ENCODE results near the gene DLG5. TPM values are rescaled to one million over a fixed set of nuclear protein-coding genes. Genes with fewer than 3 reads are reported as not detected.

The DLG5 gene
- total RNA-seq, 1 donor from 2014 or later: 60.5 TPM

DNA sequence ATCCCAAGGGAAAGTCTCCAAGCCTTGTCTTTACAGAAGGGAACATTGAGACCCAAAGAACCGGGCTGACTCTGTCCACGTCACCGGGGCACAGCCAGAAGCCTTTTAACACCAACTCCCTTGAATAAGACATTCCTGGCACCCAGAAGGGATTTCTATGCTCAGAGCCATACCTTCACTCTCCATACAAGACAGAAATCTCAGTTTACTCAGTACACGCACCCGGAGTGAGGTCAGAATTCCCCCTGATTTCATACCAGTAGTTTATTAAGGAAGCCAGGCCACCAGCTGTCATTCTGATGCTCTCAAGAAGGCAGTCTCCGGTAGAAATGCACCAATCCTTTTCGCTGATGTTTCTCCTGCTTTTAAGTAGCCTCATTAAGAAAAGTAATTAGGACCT lies 154.7 kb downstream of the DLG5 start:
- TF ChIP-seq, protein P1, sequence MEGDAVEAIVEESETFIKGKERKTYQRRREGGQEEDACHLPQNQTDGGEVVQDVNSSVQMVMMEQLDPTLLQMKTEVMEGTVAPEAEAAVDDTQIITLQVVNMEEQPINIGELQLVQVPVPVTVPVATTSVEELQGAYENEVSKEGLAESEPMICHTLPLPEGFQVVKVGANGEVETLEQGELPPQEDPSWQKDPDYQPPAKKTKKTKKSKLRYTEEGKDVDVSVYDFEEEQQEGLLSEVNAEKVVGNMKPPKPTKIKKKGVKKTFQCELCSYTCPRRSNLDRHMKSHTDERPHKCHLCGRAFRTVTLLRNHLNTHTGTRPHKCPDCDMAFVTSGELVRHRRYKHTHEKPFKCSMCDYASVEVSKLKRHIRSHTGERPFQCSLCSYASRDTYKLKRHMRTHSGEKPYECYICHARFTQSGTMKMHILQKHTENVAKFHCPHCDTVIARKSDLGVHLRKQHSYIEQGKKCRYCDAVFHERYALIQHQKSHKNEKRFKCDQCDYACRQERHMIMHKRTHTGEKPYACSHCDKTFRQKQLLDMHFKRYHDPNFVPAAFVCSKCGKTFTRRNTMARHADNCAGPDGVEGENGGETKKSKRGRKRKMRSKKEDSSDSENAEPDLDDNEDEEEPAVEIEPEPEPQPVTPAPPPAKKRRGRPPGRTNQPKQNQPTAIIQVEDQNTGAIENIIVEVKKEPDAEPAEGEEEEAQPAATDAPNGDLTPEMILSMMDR (IDR thresholded peaks at IDR 0.05): no peak
- H3K27me3 Mint-ChIP-seq (ENCODE audit: low read depth): no peaks in the 10 kb centered on the region

DNA sequence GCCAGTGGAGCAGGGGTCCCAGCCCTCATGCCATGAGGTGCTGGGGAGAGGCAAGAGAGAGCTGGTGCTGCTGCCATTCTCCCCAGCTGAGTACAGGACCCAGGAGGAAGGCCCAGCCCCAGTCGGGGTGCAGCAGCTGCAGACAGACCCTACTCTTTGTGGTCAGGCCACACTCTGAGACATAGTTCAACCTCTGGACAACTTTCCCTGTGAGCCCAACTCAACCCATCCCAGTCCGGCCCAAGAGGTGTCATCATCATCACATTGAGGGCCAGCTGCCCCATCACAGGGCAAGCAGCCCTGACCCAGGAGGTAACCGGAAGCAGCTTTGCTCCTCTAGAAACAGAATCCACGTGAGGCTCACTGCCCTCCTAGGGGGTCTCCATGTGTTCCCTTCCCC lies 155.1 kb downstream of the DLG5 start:
- H3K36me3 Mint-ChIP-seq (ENCODE audit: low read depth): peaks cover 5% of the 10 kb centered on the region
- H3K4me1 Mint-ChIP-seq (ENCODE audit: low read depth): peaks cover 7% of the 10 kb centered on the region
- H3K27ac Mint-ChIP-seq (ENCODE audit: unreplicated experiment): no peak overlapping the region
- TF ChIP-seq, protein P1 (IDR thresholded peaks at IDR 0.05): no peak
- H3K4me3 Mint-ChIP-seq (ENCODE audit: unreplicated experiment): no peak overlapping the region
- peaks cover 3% of the 10 kb centered on the region for H3K9me3 Mint-ChIP-seq (ENCODE audit: low read depth)
- no peaks in the 10 kb centered on the region for H3K27me3 Mint-ChIP-seq (ENCODE audit: low read depth)
- no peak for DNase-seq (ENCODE audit: low spot score)

More for the DNA sequence above, 154.7 kb downstream of the DLG5 start:
- H3K27ac Mint-ChIP-seq (ENCODE audit: unreplicated experiment): no peak overlapping the region
- H3K9me3 Mint-ChIP-seq (ENCODE audit: low read depth): peaks cover 5% of the 10 kb centered on the region
- no peak for DNase-seq (ENCODE audit: low spot score)
- H3K36me3 Mint-ChIP-seq (ENCODE audit: low read depth): peaks cover 6% of the 10 kb centered on the region
- H3K4me3 Mint-ChIP-seq (ENCODE audit: unreplicated experiment): no peak overlapping the region
- peaks cover 7% of the 10 kb centered on the region for H3K4me1 Mint-ChIP-seq (ENCODE audit: low read depth)

DNA sequence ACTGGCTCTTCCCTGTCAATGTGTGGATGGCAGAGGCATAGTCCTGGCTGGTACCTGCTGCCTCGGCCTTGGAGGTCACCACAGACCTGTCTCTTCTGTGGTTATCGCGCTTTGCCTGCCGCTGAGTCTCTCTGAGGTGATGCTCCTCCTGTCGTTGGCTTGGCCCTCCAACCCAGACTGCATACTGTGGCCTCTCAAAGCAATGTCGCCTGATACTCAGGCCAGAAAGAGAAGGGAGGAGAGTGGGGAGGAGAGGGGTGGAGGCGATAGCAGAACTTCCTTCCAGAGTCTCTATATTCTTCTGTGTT lies 155.7 kb downstream of the DLG5 start:
- no peaks in the 10 kb centered on the region for H3K27me3 Mint-ChIP-seq (ENCODE audit: low read depth)
- no peaks in the 10 kb centered on the region for H3K9me3 Mint-ChIP-seq (ENCODE audit: low read depth)
- no peak overlapping the region for H3K4me3 Mint-ChIP-seq (ENCODE audit: unreplicated experiment)
- TF ChIP-seq, protein P1 (IDR thresholded peaks at IDR 0.05): no peak
- DNase-seq (ENCODE audit: low spot score): no peak
- H3K36me3 Mint-ChIP-seq (ENCODE audit: low read depth): peaks cover 4% of the 10 kb centered on the region
- peaks cover 7% of the 10 kb centered on the region for H3K4me1 Mint-ChIP-seq (ENCODE audit: low read depth)
- H3K27ac Mint-ChIP-seq (ENCODE audit: unreplicated experiment): no peak overlapping the region

DNA sequence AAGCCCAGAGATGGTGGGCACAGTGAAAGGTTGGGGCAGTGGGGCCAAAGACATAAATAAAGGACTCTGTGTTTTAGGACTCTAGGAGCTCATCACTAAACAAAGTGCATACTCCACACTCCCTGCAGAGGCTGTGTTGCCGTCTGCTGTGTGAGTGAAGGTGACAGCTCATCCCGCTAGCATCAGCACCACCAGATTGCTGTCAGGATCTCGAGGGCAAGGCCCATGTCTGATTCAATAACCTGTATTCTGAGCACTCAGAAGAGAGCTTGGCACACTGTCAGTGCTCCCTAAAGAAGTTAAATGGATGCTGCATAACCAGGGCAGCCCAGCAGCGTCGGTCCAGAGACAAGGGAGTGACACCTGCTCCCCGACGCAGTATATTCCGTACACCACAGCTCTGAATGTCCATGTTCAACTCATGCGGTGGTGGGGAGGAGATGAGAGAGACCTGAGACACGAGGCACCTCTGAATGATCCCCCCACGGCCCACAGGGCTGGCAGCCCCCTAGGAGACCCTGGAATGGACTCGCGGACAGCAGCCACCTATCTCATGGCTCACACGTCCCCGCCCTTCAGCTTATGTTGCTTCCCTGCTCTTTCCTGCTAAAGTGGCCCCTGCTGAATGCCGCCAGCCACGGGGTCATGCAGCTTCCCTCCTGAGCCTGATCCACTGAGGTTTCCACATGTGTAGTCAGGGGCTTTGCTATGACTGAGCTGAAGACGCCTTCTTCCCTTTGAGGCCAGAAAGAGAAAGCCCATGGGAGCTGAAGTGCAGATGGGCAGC lies 156.3 kb downstream of the DLG5 start:
- peaks cover 3% of the 10 kb centered on the region for H3K4me1 Mint-ChIP-seq (ENCODE audit: low read depth)
- H3K4me3 Mint-ChIP-seq (ENCODE audit: unreplicated experiment): no peak overlapping the region
- TF ChIP-seq, protein P1 (IDR thresholded peaks at IDR 0.05): no peak
- H3K27me3 Mint-ChIP-seq (ENCODE audit: low read depth): no peaks in the 10 kb centered on the region
- H3K36me3 Mint-ChIP-seq (ENCODE audit: low read depth): peaks cover 4% of the 10 kb centered on the region
- DNase-seq (ENCODE audit: low spot score): no peak
- H3K27ac Mint-ChIP-seq (ENCODE audit: unreplicated experiment): no peak overlapping the region
- H3K9me3 Mint-ChIP-seq (ENCODE audit: low read depth): no peaks in the 10 kb centered on the region

DNA sequence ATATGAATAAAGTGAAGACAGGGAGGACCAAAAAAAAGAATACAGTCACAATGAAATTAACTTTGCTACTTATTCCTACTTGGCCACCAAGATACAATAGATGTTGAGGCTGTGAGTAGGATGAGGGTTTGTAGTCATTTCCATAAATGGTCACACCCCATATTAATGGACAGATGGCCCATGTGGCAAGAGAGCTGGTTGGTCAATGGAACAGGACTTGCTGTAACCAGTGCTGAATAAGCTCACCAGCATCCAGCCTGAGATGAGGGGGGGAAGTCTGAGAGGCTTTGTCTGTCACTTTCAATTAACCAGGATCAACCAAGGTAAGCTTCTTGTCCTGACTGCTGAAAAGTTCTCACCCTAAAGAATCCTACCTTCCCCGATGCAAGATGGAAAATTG lies 158.5 kb downstream of the DLG5 start:
- TF ChIP-seq, protein P1 (IDR thresholded peaks at IDR 0.05): no peak
- no peaks in the 10 kb centered on the region for H3K4me1 Mint-ChIP-seq (ENCODE audit: low read depth)
- H3K36me3 Mint-ChIP-seq (ENCODE audit: low read depth): peaks cover 4% of the 10 kb centered on the region
- no peak overlapping the region for H3K4me3 Mint-ChIP-seq (ENCODE audit: unreplicated experiment)
- no peak for DNase-seq (ENCODE audit: low spot score)
- H3K9me3 Mint-ChIP-seq (ENCODE audit: low read depth): no peaks in the 10 kb centered on the region
- H3K27ac Mint-ChIP-seq (ENCODE audit: unreplicated experiment): no peak overlapping the region
- no peaks in the 10 kb centered on the region for H3K27me3 Mint-ChIP-seq (ENCODE audit: low read depth)
